Measurements from ENCODE around the gene ST3GAL4. TPM values are rescaled to one million over a fixed set of nuclear protein-coding genes. Genes with fewer than 3 reads are reported as not detected.

ST3GAL4 gene
- total and polyA plus RNA-seq, 2 of the 8 experiments (the other 6 are each of a cell fraction or from before 2014, with no cell fraction given) = 15.6 to 20.0 TPM

DNA sequence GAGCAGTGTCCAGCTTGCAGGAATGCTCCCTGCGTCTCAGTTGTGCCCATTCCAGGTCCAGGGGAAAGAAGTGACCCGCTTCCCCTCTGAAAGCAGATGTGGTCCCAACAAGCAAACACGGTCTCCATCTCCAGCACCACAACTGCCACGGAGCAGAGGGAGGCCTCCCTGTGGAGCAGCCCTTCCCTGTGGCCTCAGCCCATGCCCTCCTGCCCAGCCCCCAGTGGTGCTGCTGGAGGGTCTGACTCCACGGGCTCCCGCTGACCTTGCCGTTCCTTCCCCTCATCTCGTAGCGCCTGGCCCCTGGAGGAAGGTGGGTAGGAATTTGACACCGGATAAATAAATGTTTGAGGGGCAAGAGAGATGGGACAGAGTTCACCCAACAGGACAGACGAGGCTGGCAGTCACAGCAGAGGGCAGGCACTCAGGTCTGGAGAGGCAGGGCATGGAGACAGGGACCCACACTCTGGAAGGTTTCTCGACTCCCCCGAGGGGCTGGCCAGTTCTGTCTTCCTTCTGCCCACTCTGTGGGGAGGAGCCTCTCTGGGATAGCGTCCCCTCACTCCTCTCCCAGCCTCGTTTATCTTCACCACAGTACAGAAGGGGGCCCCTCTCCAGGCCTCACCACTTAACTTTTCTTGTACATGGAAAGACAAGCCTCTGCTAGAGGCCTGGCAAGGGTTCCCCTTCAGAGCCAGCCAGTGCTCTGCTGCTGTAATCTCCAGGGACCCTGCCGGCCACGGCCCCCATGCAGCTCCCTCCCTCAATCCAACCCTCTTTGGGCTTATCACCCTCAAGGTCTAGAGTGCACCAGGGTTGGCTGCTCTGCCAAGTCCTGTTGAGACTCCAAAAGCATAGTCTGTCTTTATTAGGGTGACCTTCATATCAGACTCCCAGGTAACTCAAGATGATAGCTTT is 7.5 kb upstream of the ST3GAL4 start:
- Histone ChIP-seq H3K9me3 (ENCODE audit: insufficient read depth in 2 of 2, low read depth in 1 of 2, low read length in 1 of 2) (no peaks in the 10 kb centered on the region), H3K36me3 (ENCODE audit: control insufficient read depth in 2 of 4, insufficient read depth in 4 of 4, low read length in 3 of 4) (peaks cover 0 to 11% (median 4%) of the 10 kb centered on the region in 4 experiments; a peak in 4 of 8 replicates), H3K14ac (ENCODE audit: insufficient read length) (no peak overlapping the region), H3K23me2 (ENCODE audit: low read depth, low read length) (no peaks in the 10 kb centered on the region), H2BK5ac (ENCODE audit: low read depth, low read length) (no peak overlapping the region), H3K4me2 (ENCODE audit: insufficient read depth in 1 of 2, low read depth in 2 of 2, low read length in 2 of 2) (no peak overlapping the region), H3K23ac (ENCODE audit: insufficient read length) (no peak overlapping the region), H4K8ac (ENCODE audit: extremely low read depth, insufficient read depth, low read length) (peak overlapping the region; percentile 51; the same call in 1 of the 2 replicates), H2BK15ac (ENCODE audit: low read length) (0 out of 2 replicates have a peak overlapping the region, but pooled peaks have one; percentile 49), H4K91ac (replicated peaks; ENCODE audit: insufficient read length, low read length) (no peak overlapping the region), H2AK5ac (ENCODE audit: low read depth, low read length) (no peak overlapping the region), H2BK120ac (replicated peaks; ENCODE audit: low read depth, low read length) (no peak overlapping the region), H2AFZ (ENCODE audit: low read length) (no peak overlapping the region), H3K56ac (replicated peaks; ENCODE audit: insufficient read length, low read depth, low read length) (no peak overlapping the region), H4K5ac (ENCODE audit: insufficient read length, low read depth, low read length) (no peak overlapping the region), H2BK12ac (ENCODE audit: low read depth, low read length) (no peak overlapping the region), H3K4me3 (ENCODE audit: extremely low read depth in 1 of 4, insufficient read depth in 2 of 4, low read depth in 3 of 4, low read length in 4 of 4) (no peak overlapping the region), H3K4me1 (replicated peaks in 1 of 4; ENCODE audit: control insufficient read depth in 3 of 4, insufficient read depth in 4 of 4, low read length in 3 of 4) (peaks cover 0 to 14% (median 6%) of the 10 kb centered on the region in 4 experiments; a peak in 4 of 7 replicates), H3K27me3 (replicated peaks in 1 of 4; ENCODE audit: control insufficient read depth in 3 of 4, extremely low read depth in 1 of 4, insufficient read depth in 3 of 4, low read length in 3 of 4) (no peaks in the 10 kb centered on the region), H3K79me2 (ENCODE audit: control insufficient read depth in 1 of 2, insufficient read depth in 2 of 2, low read length in 2 of 2) (peaks cover 0 to 11% of the 10 kb centered on the region in 2 experiments; a peak in 1 of 4 replicates), H3K9ac (replicated peaks in 1 of 4; ENCODE audit: extremely low read depth in 1 of 4, low read depth in 3 of 4, low read length in 3 of 4) (no peak overlapping the region), H3K27ac (ENCODE audit: low read depth, low read length) (no peak overlapping the region), H4K20me1 (replicated peaks in 1 of 2; ENCODE audit: control insufficient read depth in 1 of 2, insufficient read depth in 2 of 2, low read length in 2 of 2) (peaks cover 3 to 8% of the 10 kb centered on the region in 2 experiments), H3K79me1 (ENCODE audit: low read depth, low read length) (0 out of 2 replicates have a peak, but pooled peaks cover 4% of the 10 kb centered on the region), H3K4ac (replicated peaks; ENCODE audit: insufficient read length, low read depth, low read length) (no peak overlapping the region), H3K18ac (ENCODE audit: extremely low read depth, low read length) (no peak overlapping the region), H2BK20ac (ENCODE audit: low read length) (no peak overlapping the region)
- 93% methylated on average over 17 of the region's 17 CpGs; no CpG with 5 or more reads in 1 of the 2 experiments for WGBS, 2 experiments (ENCODE audit: extremely low coverage in 1 of 2, insufficient coverage in 1 of 2, insufficient read length in 1 of 2, insufficient replicate concordance in 2 of 2, low coverage in 1 of 2, low lambda C conversion rate in 2 of 2, missing lambda C conversion rate in 1 of 2)
- FAIRE-seq (no peak), DNase-seq (ENCODE audit: low read depth in 1 of 2, low spot score in 2 of 2) (no peak)
- TF ChIP-seq HDAC6 (IDR thresholded peaks at IDR 0.05; ENCODE audit: low read depth, low read length) = no peak
- no peak for TF ChIP-seq CTCF (IDR thresholded peaks at IDR 0.05; ENCODE audit: control extremely low read depth in 1 of 3, insufficient read depth in 1 of 3, low read depth in 1 of 3, low read length in 3 of 3)
- TF ChIP-seq PHF8 (conservative IDR thresholded peaks at IDR 0.05; ENCODE audit: low read depth, low read length) = no peak
- TF ChIP-seq NANOG (IDR thresholded peaks at IDR 0.05; ENCODE audit: insufficient read depth, low read depth, low read length, poor library complexity, severe bottlenecking) = no peak
- POLR2A ChIA-PET (ENCODE audit: partially characterized antibody) = interaction anchor here (1.1 kb wide), 1 partner anchor 32 kb away, joined by 3 read pairs; no protein-coding TSS in a partner anchor
- CTCF ChIA-PET (ENCODE audit: partially characterized antibody) = interaction anchor here (1.2 kb wide), 1 partner anchor 11 kb away, joined by 4 read pairs; no protein-coding TSS in a partner anchor
